COLO668 (cell line): Measurements from ENCODE around the gene TPSG1.
"Not testable (repeated sequence)": the region's sequence is repeated elsewhere in the genome, so short reads cannot be mapped to it uniquely, and the experiment has no call there.

Experiments used
- DNase-seq: peaks from one replicate; lab custom pipeline; 2025; ENCODE audit not compliant: unreplicated experiment; lab: John Stamatoyannopoulos, UW

TPSG1 gene

DNA sequence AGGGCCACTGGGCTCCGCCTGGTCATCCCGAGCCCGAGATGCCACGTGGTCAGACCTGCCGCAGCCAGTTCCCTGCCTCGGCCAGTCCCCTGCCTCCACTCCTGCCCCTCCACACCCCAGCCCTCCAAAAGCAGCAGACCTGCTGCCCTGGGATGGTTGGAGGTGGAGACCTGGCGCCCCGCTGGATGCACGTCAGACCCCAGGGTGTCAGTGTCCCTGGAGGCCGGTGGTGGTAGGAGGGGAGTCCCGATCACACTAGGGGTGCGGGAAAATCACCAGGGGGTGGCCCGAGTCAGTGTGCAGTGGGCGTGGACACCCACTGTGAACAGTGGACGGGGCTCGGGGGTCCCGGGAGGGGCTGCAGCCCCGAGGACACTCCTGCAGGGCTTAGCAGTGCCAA is 26.9 kb downstream of the TPSG1 start:
- DNase-seq, result no peak

GRCh38 chr16:1197237-1197866 is 27.7 kb downstream of the TPSG1 start:
- peak; percentile 85 for DNase-seq

GRCh38 chr16:1196494-1196893 is 28.6 kb downstream of the TPSG1 start:
- DNase-seq, result no peak

GRCh38 chr16:1195393-1195666 is 29.7 kb downstream of the TPSG1 start:
- no peak for DNase-seq

- DNase-seq, result peak; percentile 7
Observed at GRCh38 chr16:1194665-1195392, 30.2 kb downstream of the TPSG1 start.

GRCh38 chr16:1193825-1194581 is 31.1 kb downstream of the TPSG1 start:
- DNase-seq, result no peak

DNA sequence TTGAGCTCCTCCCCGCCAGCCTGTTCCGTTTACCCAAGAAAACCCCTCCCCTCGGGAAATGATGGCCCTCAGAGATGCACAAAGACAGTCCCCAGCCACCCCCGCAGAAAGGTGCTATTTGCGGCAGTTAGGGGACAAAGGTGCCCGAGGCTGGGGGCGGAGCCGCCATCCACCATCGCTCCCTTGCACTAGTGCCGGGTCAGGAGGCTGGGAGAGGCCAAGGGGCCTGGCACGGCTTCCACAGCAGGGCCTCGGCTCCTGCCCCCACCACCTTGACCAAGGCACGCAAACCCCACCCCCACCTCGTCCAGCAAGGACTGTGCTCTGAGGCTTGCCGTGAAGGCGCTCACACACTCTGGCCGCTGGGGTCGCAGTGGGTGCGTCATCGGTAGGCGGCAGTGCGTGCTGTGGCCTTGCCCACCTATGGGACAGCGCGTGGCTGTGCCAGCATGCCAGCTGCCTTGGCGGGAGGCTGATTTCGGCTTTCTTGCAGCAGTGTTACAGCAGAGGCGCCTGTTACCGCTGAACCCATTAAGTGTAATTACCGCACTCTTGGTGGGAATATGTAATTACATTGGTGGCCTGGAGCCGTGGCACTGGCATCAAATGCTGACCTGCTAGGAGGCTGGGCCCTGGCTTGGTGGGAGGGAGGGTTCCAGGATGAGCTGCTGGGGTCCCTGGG is 31.8 kb downstream of the TPSG1 start:
- DNase-seq, result peak; percentile 69

DNA sequence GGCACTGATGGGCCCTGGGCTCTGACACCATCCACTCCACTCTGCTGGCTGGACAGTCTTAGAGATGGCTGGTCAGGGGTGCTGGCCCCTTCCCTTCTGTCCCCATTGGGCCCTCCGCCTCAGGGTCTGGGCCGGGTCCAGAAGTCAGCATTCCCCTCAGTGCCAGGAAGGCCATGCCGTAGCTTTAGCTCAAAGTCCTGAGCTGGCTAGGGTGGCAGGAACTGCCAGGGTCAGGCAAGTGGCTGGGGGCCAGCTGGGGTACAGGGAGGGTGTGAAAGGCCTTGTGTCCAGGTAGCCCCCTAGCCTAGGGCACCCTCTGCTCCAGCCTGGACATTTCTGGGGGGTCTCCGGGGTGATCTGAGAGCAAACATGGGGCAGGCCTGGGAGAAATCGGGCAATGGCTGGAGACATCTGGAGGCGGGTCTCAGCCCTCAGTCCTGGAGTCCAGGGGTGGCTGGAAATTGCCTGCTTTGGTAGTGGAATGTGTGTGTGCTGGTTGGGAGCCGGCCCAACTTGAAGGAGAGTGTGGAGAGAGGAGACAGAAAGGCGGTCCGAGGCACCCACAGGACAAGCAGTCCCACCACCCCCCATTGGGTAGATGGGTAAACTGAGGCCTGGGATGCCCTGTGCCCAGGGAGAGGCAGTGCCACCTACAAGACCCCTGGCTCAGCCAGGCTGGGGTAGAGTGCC is 32.5 kb downstream of the TPSG1 start:
- DNase-seq, result no peak

DNA sequence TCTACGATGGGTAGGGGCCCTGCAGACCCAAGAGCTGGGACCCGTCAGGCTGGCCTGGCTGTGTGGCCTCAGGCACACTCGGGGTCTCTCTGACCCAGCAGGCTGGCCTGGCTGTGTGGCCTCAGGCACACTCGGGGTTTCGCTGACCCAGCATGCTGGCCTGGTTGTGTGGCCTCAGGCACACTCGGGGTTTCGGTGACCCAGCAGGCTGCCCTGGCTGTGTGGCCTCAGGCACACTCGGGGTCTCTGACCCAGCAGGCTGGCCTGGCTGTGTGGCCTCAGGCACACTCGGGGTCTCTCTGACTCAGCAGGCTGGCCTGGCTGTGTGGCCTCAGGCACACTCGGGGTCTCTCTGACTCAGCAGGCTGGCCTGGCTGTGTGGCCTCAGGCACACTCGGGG is 34.3 kb downstream of the TPSG1 start:
- DNase-seq, result not testable (repeated sequence)

DNA sequence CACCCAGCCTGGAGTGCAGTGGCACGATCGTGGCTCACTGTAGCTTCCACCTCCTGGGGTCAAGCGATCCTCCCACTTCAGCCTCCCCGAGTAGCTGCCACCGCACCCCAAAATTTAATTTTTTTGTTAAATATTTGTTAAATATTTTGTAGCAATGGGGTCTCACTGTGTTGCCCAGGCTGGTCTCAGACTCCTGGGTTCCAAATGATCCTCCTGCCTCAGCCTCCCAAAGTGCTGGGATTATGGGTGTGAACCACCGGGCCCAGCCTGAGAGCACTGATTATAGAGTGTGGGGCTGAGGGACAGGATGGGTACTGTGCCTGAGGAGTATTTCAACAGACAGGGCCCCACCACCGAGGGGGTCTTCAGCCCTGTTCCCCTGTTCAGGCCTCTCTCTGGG is 35.6 kb downstream of the TPSG1 start:
- no peak for DNase-seq

DNA sequence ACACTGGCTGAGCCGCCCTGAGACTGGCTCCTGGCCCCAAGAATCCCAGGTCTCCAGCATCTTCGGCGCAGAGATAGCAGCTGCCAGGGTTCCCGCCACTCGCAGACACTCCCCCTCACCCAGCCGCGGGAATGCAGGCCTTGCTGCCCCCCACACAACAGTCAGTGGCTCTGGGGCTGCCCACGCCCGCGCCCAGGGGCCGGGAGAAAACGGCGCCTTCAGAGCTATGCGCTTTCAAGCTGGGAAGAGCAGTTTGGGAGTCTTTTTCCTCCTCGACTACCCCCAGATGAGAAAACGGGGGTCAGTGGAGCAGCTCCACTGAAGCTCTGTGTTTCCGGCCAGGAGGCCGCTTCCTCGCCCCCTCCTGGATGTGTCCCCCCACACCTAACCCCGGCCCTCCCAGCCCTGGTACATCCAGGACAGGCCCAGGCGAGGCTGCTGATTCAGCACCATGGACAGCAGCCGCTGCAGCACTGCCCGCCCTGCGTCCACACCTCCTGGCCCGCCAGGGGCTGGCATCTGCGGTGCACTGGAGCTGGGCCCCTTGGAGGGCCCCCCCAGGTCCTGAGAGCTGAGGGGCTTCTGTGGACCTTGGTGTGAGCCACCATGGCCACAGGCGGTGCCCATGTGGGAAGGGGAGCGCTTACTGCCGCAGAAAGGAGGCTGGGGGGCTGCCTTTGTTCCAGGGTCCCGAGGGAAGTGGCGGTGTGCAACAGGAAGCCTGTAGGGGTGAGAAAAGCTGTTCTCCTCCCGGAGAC is 36.5 kb downstream of the TPSG1 start:
- no peak for DNase-seq

- DNase-seq, result not testable (repeated sequence)
Observed at GRCh38 chr16:1185460-1186207, 39.4 kb downstream of the TPSG1 start.

GRCh38 chr16:1184980-1185379 is 40.1 kb downstream of the TPSG1 start:
- no peak for DNase-seq

DNA sequence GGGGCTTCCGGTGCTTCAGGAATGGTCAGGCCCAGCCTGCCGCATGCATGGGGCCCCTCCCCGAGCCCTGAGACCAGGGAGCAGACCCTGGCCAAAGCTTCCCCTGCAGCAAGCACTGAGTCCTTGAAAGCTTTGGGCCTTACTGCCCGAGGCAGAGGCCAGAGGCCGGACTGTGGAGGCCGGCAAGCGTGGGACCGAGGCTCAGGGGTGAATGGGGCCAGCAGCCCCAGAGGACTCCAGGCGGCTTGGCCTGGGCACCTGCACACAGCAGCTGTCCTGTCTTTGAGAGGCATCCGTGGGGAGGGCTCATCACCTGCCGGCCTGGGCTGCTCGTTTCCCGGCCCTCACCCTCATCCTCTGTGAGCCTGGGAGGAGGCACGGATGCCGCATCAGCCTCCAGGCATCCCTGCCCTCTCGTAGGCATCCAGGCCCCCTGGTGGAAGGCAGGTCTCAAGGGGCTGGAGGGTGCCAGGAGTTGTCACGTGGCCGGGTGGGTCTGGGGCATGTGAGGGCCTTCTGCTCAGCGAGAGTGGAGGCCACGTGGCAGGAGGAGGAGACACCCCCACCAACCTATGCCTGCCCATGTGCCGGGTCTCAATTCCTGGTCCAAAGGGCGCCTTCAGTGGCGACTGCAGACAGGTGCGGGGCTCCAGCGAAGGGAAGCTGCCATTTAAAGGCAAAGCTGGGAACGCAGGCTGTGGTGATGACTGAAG is 40.8 kb downstream of the TPSG1 start:
- peak; percentile 94 for DNase-seq

DNA sequence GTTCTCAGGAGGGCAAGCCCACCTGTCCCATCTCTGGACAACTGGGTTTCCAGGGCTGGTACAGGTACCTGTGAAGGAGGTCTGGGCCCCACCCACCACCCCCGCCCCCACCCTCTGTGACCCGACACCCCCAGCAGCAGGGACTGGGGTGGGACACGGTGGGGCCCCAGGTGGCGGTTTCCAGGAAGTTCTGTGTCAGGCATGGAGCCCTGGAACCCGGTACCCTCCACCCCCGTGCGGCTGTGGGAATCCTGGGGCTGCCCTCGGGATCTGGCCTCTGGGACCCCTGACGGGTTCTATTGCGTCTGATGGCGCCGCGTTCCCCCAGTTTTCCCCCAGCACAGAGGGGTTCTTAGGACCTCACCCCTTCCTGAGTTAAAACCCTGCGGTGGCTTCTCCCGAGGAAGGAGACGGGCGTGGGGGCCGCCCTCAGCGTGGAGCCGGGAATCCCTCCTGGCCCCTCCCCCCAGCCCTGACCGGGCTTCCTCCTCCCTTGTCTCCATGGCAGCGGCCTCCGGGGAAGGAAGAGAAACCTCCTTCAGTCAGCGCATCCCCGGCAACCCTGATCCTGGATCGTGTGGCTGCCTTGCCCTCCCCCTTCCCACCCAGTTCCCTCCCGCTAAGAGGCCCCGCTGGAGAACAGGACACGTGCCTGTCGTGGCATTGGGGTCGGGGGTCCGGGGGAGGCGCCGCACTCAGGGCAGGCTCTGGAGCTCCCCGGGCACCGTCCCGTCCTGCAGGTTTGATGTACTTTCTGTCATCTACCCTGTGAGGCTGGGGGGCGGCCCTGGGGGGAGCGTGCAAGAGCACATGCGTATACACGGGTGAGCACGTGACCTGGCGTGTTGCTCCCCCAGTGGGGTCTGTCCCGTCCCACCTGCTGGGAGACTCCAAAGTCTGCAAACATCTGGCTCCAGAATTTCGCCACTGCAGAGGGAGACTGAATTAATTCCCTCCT is 41.8 kb downstream of the TPSG1 start:
- peak; percentile 95 for DNase-seq

GRCh38 chr16:1182316-1182671 is 42.8 kb downstream of the TPSG1 start:
- DNase-seq, result peak; percentile 85

DNA sequence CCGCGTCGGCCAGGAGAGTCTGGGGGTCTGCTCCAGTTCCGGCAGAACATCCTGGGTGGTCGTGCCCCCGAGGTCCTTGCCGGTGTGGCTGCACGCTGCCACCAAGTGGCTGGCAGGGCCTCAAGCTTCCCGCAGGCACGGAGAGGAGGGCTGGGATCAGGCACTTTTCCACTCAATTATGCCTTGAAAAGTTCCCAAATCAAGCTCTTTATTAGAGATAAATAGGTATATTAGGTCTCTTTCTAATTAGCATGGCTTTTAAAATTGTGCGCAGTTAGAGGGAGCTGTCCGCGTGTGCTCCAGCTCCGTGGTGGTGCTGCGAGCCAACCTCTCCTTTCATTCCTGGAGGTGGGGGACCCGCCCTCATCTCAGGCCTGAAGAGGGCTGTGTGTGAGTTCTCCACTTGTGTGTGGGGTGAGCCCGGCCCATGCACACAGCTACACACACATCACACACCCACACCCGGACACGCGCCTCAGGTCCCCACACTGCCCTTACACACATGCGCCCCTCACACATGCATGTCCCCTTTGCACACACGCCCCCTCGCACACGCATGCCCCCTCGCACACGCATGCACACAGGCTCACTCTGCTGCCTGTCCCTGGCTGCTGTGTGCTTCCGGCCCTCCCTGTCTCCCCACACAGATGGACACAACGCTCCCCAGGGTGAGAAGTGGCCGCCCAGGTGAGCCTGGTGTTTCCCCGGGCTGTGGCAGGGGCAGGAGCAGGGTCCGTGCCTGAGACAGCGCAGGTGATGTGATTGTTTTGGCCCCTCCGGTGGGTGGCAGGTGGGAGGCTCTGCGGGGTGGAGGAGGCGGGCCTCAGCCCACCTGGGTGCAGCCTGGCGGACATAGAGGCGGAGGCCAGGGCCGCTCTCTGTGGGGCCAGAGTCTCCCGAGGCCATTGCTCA is 43.4 kb downstream of the TPSG1 start:
- DNase-seq, result peak; percentile 75
